HUES6 (cell line): ENCODE results near the gene MATCAP1.
A peak's percentile ranks its signal among the peaks of the same experiment; 100 is the strongest.

Experiments
- H3K27ac ChIP-seq: 2 replicates; pipeline ENCODE4 v1.7.0; 2013; ENCODE audit warnings: low read depth, mild to moderate bottlenecking, low read length, inconsistent platforms
- H3K27me3 ChIP-seq: 2 replicates; pipeline ENCODE4 v1.6.1; 2013; ENCODE audit warnings: low read length; ENCODE audit not compliant: control insufficient read depth, insufficient read depth
- H3K36me3 ChIP-seq: 2 replicates; pipeline ENCODE4 v1.6.1; 2013; ENCODE audit warnings: low read length; ENCODE audit not compliant: control insufficient read depth, insufficient read depth
- H3K4me1 ChIP-seq: 2 replicates; pipeline ENCODE4 v1.6.1; 2013; ENCODE audit warnings: low read length; ENCODE audit not compliant: control insufficient read depth, insufficient read depth
- H3K4me3 ChIP-seq: 2 replicates; pipeline ENCODE4 v1.5.1; 2013; ENCODE audit warnings: low read depth, low read length
- H3K9ac ChIP-seq: one replicate; pipeline ENCODE4 v1.6.1; 2013; ENCODE audit warnings: mild to moderate bottlenecking, low read length
- H3K9me3 ChIP-seq: 2 replicates; pipeline ENCODE4 v1.6.1; 2013; ENCODE audit warnings: low read depth, low read length; ENCODE audit not compliant: control insufficient read depth, insufficient read depth

The MATCAP1 gene

GRCh38 chr16:67158637-67159600 lies 24.8 kb downstream of the MATCAP1 start:
- Histone ChIP-seq H3K9me3 (no peaks in the 10 kb centered on the region), H3K9ac (no peak overlapping the region), H3K36me3 (no peaks in the 10 kb centered on the region), H3K27me3 (peaks cover 100% of the 10 kb centered on the region), H3K27ac (no peak overlapping the region), H3K4me3 (peak overlapping the region; percentile 68), H3K4me1 (peaks cover 12% of the 10 kb centered on the region; the same call in 1 of the 2 replicates)

GRCh38 chr16:67157892-67158635 lies 25.7 kb downstream of the MATCAP1 start:
- no peak overlapping the region for H3K4me3 ChIP-seq
- H3K27me3 ChIP-seq = peaks cover 100% of the 10 kb centered on the region

GRCh38 chr16:67157106-67157748 lies 26.5 kb downstream of the MATCAP1 start:
- Histone ChIP-seq H3K9ac (no peak overlapping the region), H3K9me3 (no peaks in the 10 kb centered on the region), H3K4me1 (peaks cover 5% of the 10 kb centered on the region; the same call in 1 of the 2 replicates), H3K36me3 (no peaks in the 10 kb centered on the region), H3K4me3 (no peak overlapping the region), H3K27me3 (peaks cover 100% of the 10 kb centered on the region), H3K27ac (no peak overlapping the region)

More at GRCh38 chr16:67157892-67158635, 25.7 kb downstream of the MATCAP1 start:
- Histone ChIP-seq H3K9me3 (no peaks in the 10 kb centered on the region), H3K9ac (no peak overlapping the region), H3K27ac (no peak overlapping the region), H3K36me3 (no peaks in the 10 kb centered on the region), H3K4me1 (peaks cover 5% of the 10 kb centered on the region; the same call in 1 of the 2 replicates)

- no peaks in the 10 kb centered on the region for H3K9me3 ChIP-seq
- no peak overlapping the region for H3K4me3 ChIP-seq
- peaks cover 8% of the 10 kb centered on the region; the same call in 1 of the 2 replicates for H3K4me1 ChIP-seq
- peaks cover 100% of the 10 kb centered on the region for H3K27me3 ChIP-seq
- no peak overlapping the region for H3K9ac ChIP-seq
- H3K36me3 ChIP-seq = no peaks in the 10 kb centered on the region
- no peak overlapping the region for H3K27ac ChIP-seq
These were observed 27.5 kb downstream of the MATCAP1 start for GRCh38 chr16:67156143-67156844.

GRCh38 chr16:67155295-67156142 lies 28.2 kb downstream of the MATCAP1 start:
- peaks cover 99% of the 10 kb centered on the region for H3K27me3 ChIP-seq
- H3K9ac ChIP-seq = no peak overlapping the region
- H3K4me1 ChIP-seq = peaks cover 9% of the 10 kb centered on the region; the same call in 1 of the 2 replicates
- H3K9me3 ChIP-seq = no peaks in the 10 kb centered on the region
- H3K4me3 ChIP-seq = peak overlapping the region; percentile 50
- no peaks in the 10 kb centered on the region for H3K36me3 ChIP-seq
- no peak overlapping the region for H3K27ac ChIP-seq

GRCh38 chr16:67154578-67155294 lies 29.0 kb downstream of the MATCAP1 start:
- Histone ChIP-seq H3K4me3 (peak overlapping the region; percentile 50), H3K27me3 (peaks cover 95% of the 10 kb centered on the region), H3K4me1 (peaks cover 9% of the 10 kb centered on the region; the same call in 1 of the 2 replicates), H3K9me3 (no peaks in the 10 kb centered on the region), H3K27ac (no peak overlapping the region), H3K36me3 (no peaks in the 10 kb centered on the region), H3K9ac (no peak overlapping the region)

- H3K4me1 ChIP-seq = 0 out of 2 replicates have a peak, but pooled peaks cover 4% of the 10 kb centered on the region
- no peak overlapping the region for H3K27ac ChIP-seq
- H3K9ac ChIP-seq = no peak overlapping the region
- peaks cover 63% of the 10 kb centered on the region for H3K27me3 ChIP-seq
- no peaks in the 10 kb centered on the region for H3K9me3 ChIP-seq
- peak overlapping the region; percentile 76 for H3K4me3 ChIP-seq
- peaks cover 27% of the 10 kb centered on the region for H3K36me3 ChIP-seq
These were observed 32.2 kb downstream of the MATCAP1 start for GRCh38 chr16:67151431-67152097.

GRCh38 chr16:67150833-67151396 lies 32.8 kb downstream of the MATCAP1 start, which contains the start of gene B3GNT9:
Gene B3GNT9 (minus strand): TSS chr16:67150998. CDS start chr16:67150485, 513 bp downstream.
- H3K9me3 ChIP-seq = no peaks in the 10 kb centered on the region
- peaks cover 33% of the 10 kb centered on the region for H3K36me3 ChIP-seq
- 0 out of 2 replicates have a peak, but pooled peaks cover 4% of the 10 kb centered on the region for H3K4me1 ChIP-seq
- peaks cover 57% of the 10 kb centered on the region for H3K27me3 ChIP-seq
- H3K27ac ChIP-seq = no peak within 1 kb of the TSS
- H3K4me3 ChIP-seq = peak within 1 kb of the TSS; percentile 76
- peak within 1 kb of the TSS; percentile 10 for H3K9ac ChIP-seq
